GM15510 (cell line): Measurements from ENCODE around the gene CNTN3.

Experiments
- POLR2A ChIP-seq: IDR thresholded peaks from 3 replicates; pipeline ENCODE4 v1.6.1; 2011; ENCODE audit warnings: borderline replicate concordance; ENCODE audit not compliant: insufficient read length; ENCODE audit errors: extremely low read depth

The CNTN3 gene

DNA sequence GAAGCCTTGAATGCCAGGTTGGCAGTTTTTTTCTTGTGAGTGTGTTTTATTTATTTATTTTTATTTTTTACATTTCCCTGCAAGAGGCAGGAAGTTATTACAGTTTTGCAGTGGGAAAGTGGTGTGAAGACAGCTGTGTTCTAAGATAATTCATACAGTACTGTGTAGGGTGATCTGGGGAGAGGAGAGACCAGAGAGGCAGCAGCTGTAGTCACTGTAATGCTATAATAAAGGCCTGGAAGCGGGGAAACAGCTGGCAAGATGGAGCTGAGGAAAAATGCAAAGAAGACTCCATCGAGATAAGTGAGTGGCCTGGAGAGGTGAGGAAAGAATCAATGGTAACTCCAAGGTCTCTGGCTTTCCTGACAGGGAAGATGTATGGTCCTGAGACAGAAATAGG is 23.1 kb downstream of the CNTN3 start:
- no peak for TF ChIP-seq POLR2A

DNA sequence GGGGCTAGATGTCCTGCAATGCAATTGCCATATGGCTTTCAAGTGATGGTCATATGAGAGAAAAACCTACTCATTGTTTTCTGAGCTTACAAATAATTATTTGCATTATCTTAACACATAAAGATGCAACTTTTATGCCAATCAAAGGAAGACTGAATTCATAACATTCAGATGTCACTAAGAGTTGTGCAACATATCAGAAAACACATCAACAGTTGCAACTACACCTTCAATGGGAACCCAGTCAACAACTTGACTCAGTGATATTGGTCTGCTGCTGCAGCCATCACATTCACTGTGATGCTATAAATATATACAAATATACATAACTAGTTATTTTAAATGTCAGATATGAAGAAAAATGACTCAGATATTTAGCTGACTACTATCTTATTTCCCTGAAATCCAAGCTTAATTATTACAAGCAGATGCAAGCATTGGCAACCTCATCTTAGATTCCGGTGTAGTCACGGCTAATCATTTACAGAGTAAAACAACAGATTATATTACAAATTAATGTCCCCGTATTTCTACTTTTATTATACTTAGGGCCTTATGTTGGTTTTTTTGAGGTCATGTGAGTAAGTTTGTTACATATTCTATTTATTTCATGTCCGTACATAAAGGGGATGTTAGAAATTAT is 23.7 kb downstream of the CNTN3 start:
- no peak for TF ChIP-seq POLR2A

DNA sequence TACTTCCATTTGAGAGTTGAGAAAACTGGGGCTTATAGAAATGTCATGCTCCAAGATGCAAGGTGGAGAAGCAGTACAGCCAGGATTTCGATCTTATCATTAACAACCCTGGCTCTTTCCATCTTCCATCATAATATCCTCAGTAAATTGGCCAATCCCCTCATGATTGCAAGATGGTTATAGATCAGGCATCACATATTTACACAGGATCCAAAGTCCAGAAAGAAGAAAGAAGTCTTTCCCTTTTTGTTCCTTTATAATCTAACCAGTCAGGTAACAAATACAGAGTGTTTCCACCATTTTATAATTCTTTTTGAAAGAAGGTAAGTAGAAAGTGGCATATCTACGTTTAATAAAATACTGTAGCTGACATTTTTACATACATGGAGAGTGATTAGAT is 29.7 kb downstream of the CNTN3 start:
- no peak for TF ChIP-seq POLR2A

DNA sequence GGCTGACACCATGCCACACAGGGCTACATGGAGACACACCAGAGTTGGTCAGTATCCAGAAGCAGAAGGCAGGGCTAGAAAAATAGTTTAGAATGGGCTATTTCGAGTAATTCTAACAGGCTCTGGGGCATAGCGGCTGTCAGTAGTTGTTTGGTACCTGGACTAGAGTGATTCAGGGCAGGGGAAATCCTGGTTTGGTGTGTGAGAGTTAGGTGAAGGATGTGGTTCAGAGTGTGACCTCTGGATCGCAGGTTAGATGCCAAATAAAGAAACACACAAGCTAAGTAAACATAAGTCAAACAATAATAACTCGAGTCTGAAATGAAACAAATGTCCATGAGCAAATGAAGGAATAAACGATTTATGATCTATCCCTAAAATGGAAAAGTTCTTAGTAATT is 31.5 kb downstream of the CNTN3 start:
- no peak for TF ChIP-seq POLR2A

DNA sequence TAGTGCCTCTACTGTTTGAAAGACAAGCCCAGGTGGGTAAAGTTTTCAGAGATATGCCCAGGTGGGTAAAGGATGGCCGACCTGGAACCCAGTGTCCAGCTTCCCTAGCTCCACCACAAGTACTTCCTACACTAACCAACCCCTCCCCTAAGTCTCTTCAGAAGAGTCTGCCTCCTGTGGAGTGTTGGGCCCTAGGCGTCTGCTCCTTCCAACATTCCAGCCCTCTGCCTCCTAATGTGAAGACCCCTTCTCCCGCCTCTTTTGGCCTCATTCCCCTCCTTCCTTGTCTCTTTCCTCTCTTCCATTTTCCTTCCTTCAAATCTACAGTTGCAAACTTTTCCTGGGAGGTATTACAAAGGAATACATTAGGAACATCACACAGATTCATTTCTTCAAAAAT is 38.6 kb downstream of the CNTN3 start:
- TF ChIP-seq POLR2A = no peak

DNA sequence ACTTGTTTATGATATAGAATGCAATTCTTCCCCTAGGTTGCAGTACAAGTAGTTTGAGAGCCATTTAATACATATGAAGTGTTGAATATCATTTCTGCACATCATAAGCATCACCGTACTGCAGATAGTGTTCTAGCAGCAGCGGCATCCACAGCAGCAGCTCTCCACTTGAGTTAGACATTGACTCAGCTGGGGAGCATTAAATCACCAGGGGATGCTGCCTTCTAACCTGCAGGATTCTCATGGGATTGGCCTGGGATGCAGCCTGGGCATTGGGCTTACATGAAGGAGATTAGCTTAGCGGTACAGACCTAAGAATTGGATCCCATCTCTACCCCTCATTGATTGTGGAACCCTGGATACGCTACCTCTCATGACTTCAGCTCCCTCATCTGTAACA is 43.3 kb downstream of the CNTN3 start:
- no peak for TF ChIP-seq POLR2A
